SK-N-SH treated with all-trans-retinoic acid at 6 μM for 48 hours (cell line): ENCODE results near the gene MAGEA3.
"Not testable (repeated sequence)": the region's sequence is repeated elsewhere in the genome, so short reads cannot be mapped to it uniquely, and the experiment has no call there.

Experiments
- ATAC-seq: fragments of 200-7000 bp; cut with Tn5 transposase; 3 replicates; pipeline ENCODE4 v1.9.1; 2020; ENCODE audit warnings: mild to moderate bottlenecking, moderate library complexity
- BACH2 ChIP-seq: fragments of 250-450 bp; sonication (Bioruptor Pico); IDR thresholded peaks from 2 replicates; pipeline ENCODE4 v1.9.0; 2021; ENCODE audit warnings: mild to moderate bottlenecking, borderline replicate concordance
- CREB5 ChIP-seq: fragments of 250-450 bp; sonication (Bioruptor Pico); IDR thresholded peaks from 2 replicates; pipeline ENCODE4 v1.5.1; 2020; ENCODE audit warnings: low read depth, mild to moderate bottlenecking, moderate library complexity
- CSDC2 ChIP-seq: fragments of 250-450 bp; sonication (Bioruptor Pico); IDR thresholded peaks from 2 replicates; pipeline ENCODE4 v1.5.0; 2020; ENCODE audit warnings: mild to moderate bottlenecking, moderate library complexity
- CSRNP3 ChIP-seq: fragments of 250-450 bp; sonication (Bioruptor Pico); IDR thresholded peaks from 2 replicates; pipeline ENCODE4 v1.5.1; 2021; ENCODE audit warnings: mild to moderate bottlenecking, moderate library complexity
- ESRRG ChIP-seq: fragments of 250-450 bp; sonication (Bioruptor Pico); IDR thresholded peaks from 2 replicates; pipeline ENCODE4 v1.6.1; 2021; ENCODE audit warnings: mild to moderate bottlenecking
- GLIS3 ChIP-seq: fragments of 250-450 bp; sonication (Bioruptor Pico); IDR thresholded peaks from 2 replicates; pipeline ENCODE4 v1.5.0; 2020; ENCODE audit warnings: mild to moderate bottlenecking, moderate library complexity
- OSR1 ChIP-seq: fragments of 250-450 bp; sonication (Bioruptor Pico); IDR thresholded peaks from 2 replicates; pipeline ENCODE4 v1.8.0; 2022; ENCODE audit warnings: moderate library complexity, mild to moderate bottlenecking, inconsistent platforms
- PATZ1 ChIP-seq: fragments of 250-450 bp; sonication (Bioruptor Pico); IDR thresholded peaks from 2 replicates; pipeline ENCODE4 v1.8.0; 2020; ENCODE audit warnings: mild to moderate bottlenecking, moderate library complexity, borderline replicate concordance
- POU6F1 ChIP-seq: fragments of 250-450 bp; sonication (Bioruptor Pico); IDR thresholded peaks from 2 replicates; pipeline ENCODE4 v1.8.0; 2021; ENCODE audit warnings: low read depth, mild to moderate bottlenecking, moderate library complexity, borderline replicate concordance
- PPARA ChIP-seq: fragments of 250-450 bp; sonication (Bioruptor Pico); IDR thresholded peaks from 2 replicates; pipeline ENCODE4 v1.5.0; 2020; ENCODE audit warnings: mild to moderate bottlenecking, borderline replicate concordance
- RARB ChIP-seq: fragments of 250-450 bp; sonication (Bioruptor Pico); IDR thresholded peaks from 2 replicates; pipeline ENCODE4 v1.8.0; 2021; ENCODE audit warnings: mild to moderate bottlenecking, moderate library complexity
- TCF4 ChIP-seq: fragments of 250-450 bp; sonication (Bioruptor Pico); IDR thresholded peaks from 2 replicates; pipeline ENCODE4 v1.8.0; 2021; ENCODE audit warnings: mild to moderate bottlenecking, moderate library complexity, borderline replicate concordance
- TOX ChIP-seq: fragments of 250-450 bp; sonication (Bioruptor Pico); IDR thresholded peaks from 2 replicates; pipeline ENCODE4 v1.8.0; 2021; ENCODE audit warnings: mild to moderate bottlenecking, moderate library complexity, borderline replicate concordance
- TSHZ2 ChIP-seq: fragments of 250-450 bp; sonication (Bioruptor Pico); IDR thresholded peaks from 2 replicates; pipeline ENCODE4 v1.5.0; 2020; ENCODE audit warnings: mild to moderate bottlenecking, moderate library complexity
- ZFP30 ChIP-seq: fragments of 450-650 bp; formaldehyde crosslinking; IDR thresholded peaks from 2 replicates; pipeline ENCODE4 v1.5.0; 2022; ENCODE audit warnings: mild to moderate bottlenecking, moderate library complexity
- ZNF70 ChIP-seq: fragments of 450-650 bp; formaldehyde crosslinking; IDR thresholded peaks from 2 replicates; pipeline ENCODE4 v1.5.0; 2020; ENCODE audit warnings: mild to moderate bottlenecking, moderate library complexity
- ZNF8 ChIP-seq: fragments of 450-650 bp; formaldehyde crosslinking; IDR thresholded peaks from 2 replicates; pipeline ENCODE4 v1.5.0; 2020; ENCODE audit warnings: mild to moderate bottlenecking, moderate library complexity

MAGEA3 gene

GRCh38 chrX:152735101-152735500 lies 36.5 kb downstream of the MAGEA3 start:
- TF ChIP-seq TOX = no peak
- TF ChIP-seq OSR1 (CRISPR knock-in tag) = no peak
- no peak for TF ChIP-seq CREB5 (CRISPR knock-in tag)
- TF ChIP-seq ESRRG (CRISPR knock-in tag) = no peak
- TF ChIP-seq TSHZ2 (CRISPR knock-in tag) = no peak
- no peak for TF ChIP-seq POU6F1 (CRISPR knock-in tag)
- TF ChIP-seq ZNF70 = no peak
- no peak for TF ChIP-seq ZFP30 (CRISPR knock-in tag)
- no peak for TF ChIP-seq TCF4 (CRISPR knock-in tag)
- no peak for TF ChIP-seq PATZ1
- no peak for TF ChIP-seq GLIS3
- TF ChIP-seq ZNF8 (CRISPR knock-in tag) = no peak
- TF ChIP-seq RARB (CRISPR knock-in tag) = no peak
- no peak for TF ChIP-seq PPARA
- TF ChIP-seq CSDC2 (CRISPR knock-in tag) = no peak
- no peak for TF ChIP-seq CSRNP3 (CRISPR knock-in tag)
- TF ChIP-seq BACH2 (CRISPR knock-in tag) = no peak
- TF ChIP-seq, all 23 proteins: peak for 0

GRCh38 chrX:152735860-152736511 lies 37.4 kb downstream of the MAGEA3 start:
- ATAC-seq = no peak
- TF ChIP-seq TSHZ2 (CRISPR knock-in tag) = no peak
- no peak for TF ChIP-seq RARB (CRISPR knock-in tag)
- TF ChIP-seq CSRNP3 (CRISPR knock-in tag) = no peak
- TF ChIP-seq, all 23 proteins: peak for 0

More at GRCh38 chrX:152735101-152735500, 36.5 kb downstream of the MAGEA3 start:
- no peak for ATAC-seq

GRCh38 chrX:152736528-152736927 lies 37.9 kb downstream of the MAGEA3 start:
- not testable (repeated sequence) for ATAC-seq
